HG02623 (cell line): Measurements from ENCODE around the gene KCNH6.

Experiments
- ATAC-seq: cut with Tn5 transposase; IDR thresholded peaks from one replicate; pipeline ENCODE4 v1.9.1; 2021; ENCODE audit warnings: moderate library complexity; ENCODE audit not compliant: unreplicated experiment

Gene KCNH6

DNA sequence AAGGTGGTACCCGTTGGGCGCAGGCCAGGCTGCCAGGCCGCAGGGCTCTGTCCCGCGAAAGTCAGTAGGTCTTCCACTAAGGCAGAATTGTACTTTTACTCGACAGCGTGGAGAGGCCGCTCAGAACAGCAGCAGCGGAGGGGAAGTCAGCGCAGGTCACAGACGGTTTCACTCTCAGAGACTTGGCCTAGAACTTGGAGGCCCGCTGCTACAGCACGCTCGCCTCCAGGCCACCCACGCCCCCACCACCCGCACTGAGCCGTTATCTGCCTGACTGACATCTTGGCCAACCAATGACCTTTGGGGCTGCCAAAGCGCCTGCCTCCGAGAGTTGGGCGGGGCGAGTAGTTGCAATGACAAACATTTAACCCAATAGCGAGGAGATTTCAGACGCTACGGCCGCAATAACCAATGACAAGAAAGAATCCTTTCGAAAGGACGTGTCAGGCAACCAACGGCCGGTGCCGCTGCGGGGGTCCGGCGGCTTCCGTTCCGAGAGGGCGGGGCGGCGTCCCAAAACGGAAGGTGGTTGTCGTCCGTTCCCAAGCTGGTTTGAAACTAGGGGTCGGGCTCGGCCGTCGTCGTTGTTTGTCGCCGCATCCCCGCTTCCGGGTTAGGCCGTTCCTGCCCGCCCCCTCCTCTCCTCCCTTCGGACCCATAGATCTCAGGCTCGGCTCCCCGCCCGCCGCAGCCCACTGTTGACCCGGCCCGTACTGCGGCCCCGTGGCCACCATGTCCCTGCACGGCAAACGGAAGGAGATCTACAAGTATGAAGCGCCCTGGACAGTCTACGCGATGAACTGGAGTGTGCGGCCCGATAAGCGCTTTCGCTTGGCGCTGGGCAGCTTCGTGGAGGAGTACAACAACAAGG is 27.0 kb downstream of the KCNH6 start, which contains the start of gene DCAF7:
TSS of gene DCAF7 (plus strand) at position 532 of the 871 bp plus-strand sequence. CDS start at position 733, 201 bp downstream.
- ATAC-seq, result peak; percentile 95

DNA sequence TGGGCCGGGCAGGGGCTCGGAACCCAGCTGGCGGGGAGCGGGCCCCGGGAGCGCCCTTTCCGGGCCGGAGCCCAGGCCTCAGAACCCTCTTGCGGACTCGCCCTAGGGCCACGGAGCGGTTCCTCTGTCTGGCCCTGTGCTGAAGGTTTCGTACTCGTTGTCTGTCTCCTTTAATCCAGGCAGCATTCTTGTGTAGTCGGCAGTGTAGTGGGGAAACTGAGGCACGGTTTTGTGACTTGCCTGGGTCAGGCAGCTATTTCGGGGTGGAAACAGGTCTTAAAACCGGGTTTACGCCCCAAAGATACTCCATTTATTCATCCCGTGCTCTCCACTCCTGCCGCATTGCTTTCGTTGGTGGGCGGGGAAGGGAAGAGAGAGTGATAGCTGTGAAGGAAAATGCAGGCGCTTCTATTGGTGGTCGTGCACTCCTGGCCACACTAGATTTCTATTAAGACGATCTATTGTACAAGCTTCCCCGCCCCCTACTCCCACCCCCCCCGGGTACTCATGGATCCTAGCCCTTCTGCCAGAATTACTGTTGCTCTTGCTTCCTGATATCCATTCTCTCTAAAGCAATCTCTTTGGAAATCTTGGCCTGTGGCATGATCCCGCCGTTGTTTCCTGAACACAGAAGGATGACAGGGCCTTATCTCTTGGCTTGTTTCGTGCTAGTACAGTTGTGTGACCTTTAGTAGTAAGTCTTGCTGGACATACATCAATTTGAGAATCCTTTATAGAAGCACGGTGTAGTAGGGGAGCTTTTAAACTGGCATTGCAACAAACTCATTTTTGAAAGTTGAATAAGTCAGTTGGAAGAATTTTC is 27.9 kb downstream of the KCNH6 start:
- no peak for ATAC-seq

DNA sequence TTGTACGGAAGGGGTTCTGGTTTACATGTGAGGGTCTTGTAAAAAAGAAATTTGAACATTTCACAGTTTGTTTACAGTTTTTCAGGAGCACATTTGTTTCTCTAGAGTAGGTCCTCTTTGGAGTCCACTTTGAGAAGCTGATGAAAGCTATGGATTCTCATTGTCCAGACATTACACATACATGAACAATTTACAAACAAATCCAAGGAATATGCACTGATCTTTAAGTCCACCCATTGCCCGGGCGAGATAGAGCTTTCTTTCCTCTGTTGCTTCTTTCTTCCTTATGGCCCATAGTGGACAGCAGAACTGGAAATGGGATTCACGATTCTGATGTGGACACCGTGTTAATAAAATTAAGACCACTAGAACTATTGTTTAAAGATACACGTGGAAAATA is 29.1 kb downstream of the KCNH6 start:
- ATAC-seq, result no peak

DNA sequence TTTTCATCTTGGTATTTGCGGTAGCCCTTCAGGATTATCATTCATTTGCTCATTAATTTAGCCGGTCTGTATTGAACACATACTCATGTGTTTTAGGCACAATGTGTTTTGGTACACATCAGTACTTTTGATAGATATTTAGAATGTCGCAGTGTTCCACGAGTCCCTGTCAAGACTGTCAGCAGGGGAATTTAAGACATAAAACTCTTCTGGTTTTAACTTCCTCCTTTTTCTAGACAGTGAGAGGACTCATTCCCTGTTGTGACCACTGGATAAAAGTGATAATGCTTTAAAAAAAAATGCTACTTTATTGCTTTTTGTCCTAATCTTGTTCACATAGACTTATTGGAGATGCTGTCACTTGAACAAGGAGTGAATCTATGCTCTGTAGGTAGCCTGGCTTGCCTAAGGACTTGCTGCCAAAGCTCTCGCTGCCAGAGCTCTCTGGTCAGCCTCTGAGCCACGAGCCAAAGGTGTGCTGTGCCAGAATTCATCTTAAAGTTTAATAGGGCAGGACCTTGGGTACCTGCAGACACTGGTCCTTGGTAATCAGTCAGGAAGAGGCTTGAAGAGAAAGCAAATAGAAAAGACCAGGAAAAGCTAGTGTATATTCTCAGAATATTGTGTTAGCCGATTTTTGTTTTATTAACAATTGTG is 32.5 kb downstream of the KCNH6 start:
- ATAC-seq, result no peak

DNA sequence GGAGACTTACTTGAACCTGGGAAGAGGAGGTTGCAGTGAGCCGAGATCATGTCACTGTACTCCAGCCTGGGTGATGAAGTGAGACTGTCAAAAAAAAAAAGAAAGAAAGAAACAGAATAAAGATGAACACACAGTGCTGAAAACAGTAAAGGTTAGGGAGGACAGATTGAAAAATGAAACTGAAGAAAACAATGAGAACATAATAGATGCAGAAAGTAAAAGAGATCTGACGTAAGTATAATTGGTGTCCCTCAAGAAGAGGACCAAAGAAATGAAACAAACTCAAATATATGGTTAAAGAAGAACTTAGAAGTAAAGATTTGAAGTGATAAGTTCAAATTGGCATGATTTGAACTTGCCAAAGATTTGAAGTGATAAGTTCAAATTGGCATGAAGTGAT is 34.3 kb downstream of the KCNH6 start:
- no peak for ATAC-seq

DNA sequence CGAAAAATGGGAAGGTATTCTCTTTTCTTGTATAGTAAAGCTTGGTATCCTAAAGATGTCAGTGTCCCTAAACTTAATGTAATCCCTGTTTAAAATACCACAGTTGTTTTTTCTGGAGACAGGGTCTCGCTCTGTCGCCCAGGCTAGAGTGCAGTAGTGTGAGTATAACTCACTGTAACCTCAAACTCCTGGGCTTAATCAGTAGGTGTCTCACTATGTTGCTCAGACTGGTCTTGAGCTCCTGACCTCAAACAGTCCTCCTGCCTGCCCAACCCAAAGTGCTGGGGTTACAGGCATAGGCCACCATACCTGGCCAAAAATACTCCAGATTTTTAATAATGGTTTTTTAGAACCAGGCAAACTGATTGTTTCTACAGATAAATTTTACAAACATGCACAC is 35.3 kb downstream of the KCNH6 start:
- ATAC-seq, result no peak

DNA sequence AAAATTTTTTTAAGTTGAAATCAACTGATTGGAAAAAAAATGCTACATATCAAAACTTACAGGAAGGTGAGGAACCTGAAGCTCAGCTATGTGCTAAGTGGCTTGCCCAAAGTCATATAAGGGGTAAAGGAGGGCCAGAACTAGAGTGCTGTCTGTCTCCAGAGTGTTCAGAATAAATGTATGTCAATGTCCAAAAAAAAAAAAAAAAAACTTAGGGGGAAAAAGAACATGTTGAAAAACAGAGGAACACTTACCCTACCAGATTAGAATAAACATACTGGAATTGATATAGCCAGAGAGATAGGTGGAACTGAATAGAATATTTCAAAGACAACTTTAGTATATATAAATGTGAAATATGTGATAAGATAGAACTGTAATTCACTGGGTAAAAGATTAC is 38.7 kb downstream of the KCNH6 start:
- ATAC-seq, result no peak

DNA sequence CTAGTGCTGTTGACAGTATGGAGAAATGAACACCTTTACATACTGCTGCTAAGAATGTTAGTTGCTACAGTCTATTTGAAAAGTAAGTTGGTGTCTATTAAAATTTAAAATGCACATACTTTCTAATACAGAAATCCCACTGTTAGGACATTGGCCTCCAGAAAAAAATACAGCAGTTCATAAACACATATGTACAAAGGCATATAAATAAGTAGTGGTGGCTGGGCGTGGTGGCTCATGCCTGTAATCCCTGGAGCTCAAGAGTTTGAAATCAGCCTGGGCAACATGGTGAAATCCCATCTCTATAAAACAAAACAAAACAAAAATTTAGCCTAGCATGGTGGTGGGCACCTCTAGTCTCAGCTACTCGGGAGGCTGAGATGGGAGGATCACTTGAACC is 40.2 kb downstream of the KCNH6 start:
- ATAC-seq, result no peak

DNA sequence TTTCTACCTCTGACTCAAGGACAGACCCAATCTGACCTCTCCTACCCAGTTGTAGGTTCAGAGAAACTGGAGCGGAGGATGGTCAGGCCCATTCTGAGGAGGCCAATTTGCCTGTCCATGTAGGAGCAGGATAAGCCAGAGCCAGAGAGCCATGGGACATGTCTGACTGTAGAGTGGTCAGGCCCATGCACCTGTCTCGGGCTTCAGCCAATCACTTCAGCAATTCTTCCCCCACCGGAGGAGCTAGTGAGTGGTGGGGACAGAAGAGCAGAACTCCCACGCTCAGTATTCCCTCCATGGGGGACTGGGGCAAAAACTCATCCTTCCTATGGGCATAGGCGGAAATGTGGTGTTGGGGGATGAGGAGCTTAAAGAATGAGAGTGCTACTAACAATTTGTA is 41.4 kb downstream of the KCNH6 start:
- ATAC-seq, result no peak

DNA sequence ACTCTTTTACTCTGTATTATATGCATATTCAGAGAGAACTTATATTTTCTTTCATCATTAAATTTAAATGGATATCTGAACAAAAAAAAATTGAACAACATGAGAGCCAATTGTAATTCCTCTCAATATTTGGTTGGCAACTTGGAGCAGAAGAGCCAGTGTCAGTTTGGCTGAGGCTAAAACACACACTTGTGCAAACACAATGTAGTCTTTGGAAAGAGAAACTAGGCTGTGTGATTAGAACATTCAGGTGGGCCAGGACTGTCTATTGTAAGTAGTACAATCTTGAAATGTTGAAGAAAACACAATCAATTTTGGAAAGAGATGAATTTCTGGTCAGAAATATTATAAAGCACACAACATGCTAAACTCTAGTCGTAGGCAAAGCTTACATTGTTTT is 44.1 kb downstream of the KCNH6 start:
- ATAC-seq, result no peak

DNA sequence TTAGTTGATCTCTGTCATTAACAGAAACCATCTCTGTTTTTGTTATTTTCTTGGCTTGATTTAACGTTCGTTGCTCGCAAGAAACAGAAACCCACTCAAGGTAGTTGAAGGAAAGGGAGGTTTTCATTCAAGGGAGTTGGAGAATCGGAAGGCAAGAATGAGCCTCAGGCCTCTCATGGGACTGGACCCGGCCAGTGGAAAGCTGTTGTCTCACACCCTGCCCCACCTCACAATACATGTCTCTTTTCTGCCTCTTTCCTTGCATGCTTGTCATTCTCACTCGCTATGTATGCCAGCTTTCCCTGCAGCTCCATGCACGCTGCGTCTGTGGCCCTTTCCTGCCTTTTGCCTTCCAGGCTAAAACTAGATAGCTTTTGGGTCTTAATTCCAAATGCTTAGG is 45.4 kb downstream of the KCNH6 start:
- ATAC-seq, result no peak

DNA sequence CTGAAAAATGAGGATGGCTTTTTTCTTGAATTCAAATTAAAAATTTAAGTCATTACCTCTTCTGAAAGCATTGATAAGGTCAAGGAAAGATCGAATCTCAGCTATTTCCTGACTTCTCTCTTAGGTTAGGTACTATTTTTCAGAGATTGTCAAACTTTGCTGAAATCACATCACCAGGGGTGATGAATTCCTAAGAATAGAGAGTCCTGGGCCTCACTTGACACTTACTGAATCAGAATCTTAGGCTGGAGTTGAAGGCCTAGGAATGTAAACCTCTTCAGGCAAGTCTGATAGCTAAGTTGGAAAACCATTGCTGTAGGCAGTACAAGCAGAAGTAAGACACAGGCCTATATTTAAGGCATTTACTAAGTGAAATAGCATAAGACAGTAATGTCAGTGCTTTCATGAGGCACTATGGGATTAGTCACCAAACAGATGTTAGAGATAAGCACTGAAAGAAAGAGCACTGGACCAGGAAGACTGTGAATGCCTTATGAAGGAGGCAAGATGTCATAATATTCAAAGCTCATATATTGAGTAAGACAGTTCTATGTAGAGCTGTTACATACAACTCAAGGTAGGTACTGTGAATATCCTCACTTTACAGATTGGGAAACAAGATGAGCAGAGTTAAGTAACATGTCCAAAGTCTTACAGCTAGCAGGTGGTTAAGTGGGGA is 48.6 kb downstream of the KCNH6 start:
- no peak for ATAC-seq

DNA sequence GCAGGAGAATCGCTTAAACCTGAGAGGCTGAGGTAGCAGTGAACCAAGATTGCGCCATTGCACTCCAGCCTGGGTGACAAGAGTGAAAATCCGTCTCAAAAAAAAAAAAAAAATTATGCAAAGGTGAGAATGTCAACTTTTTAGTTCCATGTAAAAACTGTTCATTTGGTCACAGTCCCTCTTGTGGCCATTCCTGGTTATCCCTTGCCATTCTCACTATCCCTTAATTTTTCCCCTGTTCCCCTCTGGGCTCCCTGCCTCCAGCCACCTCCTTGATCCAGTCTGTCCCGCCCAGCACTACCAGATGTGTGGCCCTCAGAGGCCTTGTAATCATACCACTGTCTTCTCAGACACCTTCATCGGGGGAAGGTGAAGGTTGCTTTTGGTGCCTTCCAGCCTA is 50.5 kb downstream of the KCNH6 start:
- no peak for ATAC-seq

DNA sequence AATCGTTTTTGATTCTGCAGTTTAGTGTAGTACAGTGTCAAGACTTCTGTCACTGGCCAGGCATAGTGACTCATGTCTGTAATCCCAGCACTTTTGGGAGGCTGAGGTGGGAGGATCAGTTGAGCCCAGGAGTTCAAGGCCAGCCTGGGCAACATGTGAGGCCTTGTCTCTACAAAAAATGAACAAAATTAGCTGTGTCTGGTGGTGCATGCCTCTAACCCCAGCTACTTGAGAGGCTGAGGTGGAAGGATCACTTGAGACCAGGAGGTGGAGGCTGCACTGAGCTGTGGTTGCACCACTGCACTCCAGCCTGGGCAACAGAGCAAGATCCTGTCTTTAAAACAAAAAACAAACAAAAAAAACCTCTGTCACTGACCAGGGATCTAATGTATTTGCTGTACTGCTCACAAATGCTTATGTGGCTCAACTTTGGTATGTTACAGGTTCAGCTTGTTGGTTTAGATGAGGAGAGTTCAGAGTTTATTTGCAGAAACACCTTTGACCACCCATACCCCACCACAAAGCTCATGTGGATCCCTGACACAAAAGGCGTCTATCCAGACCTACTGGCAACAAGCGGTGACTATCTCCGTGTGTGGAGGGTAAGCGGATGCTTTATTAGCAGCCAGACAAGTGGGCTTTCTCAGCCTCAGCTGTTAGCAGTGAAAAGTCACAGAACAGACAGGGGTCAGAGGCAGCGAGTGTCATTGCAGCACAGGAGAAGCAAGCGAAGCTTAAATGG is 55.0 kb downstream of the KCNH6 start:
- no peak for ATAC-seq

DNA sequence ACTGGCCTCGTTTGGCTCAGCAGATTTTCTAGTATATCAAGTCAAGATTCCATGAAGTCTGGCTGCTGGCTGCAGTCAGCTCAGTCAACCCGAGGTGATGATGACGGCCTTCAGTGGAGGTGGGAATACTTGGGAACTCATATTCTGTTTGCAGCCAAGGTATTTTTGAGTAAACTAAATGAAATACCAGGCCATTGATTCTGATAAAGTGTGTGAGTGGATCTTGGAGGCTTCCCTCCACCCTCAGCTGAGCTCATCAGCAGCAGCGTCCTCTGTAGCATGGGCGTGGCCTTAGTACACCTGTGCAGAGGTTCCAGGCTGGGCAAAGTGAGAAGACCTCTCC is 55.6 kb downstream of the KCNH6 start:
- no peak for ATAC-seq

DNA sequence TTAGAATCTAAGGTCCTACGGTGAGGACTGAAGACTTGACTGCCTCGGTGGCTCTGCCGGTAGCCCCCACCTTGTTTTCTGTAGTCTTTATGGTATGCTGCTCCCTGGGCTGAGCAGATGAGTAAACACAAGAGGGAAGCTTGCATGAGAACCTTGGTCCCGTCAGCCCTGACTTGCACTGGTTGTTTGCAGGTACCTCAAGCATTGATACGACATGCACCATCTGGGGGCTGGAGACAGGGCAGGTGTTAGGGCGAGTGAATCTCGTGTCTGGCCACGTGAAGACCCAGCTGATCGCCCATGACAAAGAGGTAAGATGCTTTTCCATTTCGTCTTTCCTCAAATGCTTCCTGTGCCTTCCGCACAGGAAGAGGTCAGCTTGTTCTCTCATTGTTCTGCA is 56.5 kb downstream of the KCNH6 start:
- ATAC-seq, result no peak

DNA sequence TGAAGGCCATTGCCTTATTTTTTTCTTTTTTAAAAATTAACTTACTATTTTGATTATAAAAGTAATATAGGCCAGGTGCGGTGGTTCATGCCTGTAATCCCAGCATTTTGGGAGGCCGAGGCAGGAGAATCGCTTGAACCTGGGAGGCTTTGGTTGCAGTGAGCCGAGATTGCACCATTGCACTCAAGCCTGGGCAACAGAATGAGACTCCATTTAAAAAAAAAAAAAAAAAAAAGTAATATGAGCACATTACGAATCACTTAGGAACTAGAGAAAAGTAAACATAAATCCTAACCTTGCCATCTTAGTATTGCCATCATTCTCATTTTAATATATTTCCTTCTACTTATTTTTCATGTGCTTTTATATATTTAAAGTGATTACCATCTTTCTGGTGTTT is 64.6 kb downstream of the KCNH6 start:
- no peak for ATAC-seq

DNA sequence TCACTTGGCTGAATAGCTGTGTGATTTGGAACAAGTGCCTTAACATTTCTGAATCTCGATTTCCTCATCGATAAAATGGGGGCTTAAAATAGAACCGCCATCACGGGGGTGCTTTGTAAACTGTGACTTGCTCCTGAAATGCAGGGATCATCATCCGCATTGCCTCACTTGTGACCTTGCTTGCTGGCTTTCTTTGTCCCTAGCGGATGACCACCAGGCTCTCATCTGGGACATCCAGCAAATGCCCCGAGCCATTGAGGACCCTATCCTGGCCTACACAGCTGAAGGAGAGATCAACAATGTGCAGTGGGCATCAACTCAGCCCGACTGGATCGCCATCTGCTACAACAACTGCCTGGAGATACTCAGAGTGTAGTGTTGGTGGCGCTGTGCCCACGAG is 65.6 kb downstream of the KCNH6 start:
- no peak for ATAC-seq

DNA sequence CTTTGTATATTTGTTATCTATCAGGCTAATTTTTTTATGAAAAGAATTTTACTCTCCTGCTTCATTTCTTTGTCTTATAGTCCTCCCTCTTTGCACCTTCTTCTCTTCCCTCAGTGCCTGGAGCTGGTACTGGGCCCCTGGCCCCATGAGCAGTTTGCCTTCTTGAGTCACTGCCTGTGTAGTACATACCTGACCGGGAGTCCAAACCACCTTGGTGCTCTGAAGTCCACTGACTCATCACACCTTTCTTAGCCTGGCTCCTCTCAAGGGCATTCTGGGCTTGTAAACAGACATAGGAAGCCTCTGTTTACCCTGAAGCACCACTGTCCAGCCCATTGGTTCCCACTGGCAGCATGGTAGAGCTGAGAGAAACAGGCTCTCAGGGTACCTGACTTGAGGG is 66.5 kb downstream of the KCNH6 start:
- ATAC-seq, result no peak

DNA sequence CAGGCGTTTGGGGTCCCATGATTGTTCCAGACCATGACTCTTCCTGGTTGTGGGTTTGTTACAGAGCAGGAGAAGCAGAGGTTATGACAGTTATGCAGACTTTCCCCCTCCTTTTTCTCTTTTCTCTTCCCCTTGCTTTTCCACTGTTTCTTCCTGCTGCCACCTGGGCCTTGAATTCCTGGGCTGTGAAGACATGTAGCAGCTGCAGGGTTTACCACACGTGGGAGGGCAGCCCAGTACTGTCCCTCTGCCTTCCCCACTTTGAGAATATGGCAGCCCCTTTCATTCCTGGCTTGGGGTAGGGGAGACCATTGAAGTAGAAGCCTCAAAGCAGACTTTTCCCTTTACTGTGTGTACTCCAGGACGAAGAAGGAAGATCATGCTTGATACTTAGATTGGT is 69.6 kb downstream of the KCNH6 start:
- ATAC-seq, result no peak
